OCI-LY1 (cell line): Measurements from ENCODE around the gene GSTM2.

Experiments used
- H2AFZ ChIP-seq: fragments of 200-600 bp; sonication (generic), shearing (Covaris generic); 2 replicates; pipeline ENCODE4 v1.6.0; 2014; ENCODE audit warnings: antibody characterized with exemption, mild to moderate bottlenecking, low read length
- H3F3A ChIP-seq: fragments of 200-600 bp; sonication (generic), shearing (Covaris generic); 2 replicates; pipeline ENCODE4 v1.6.0; 2014; ENCODE audit warnings: mild to moderate bottlenecking, antibody characterized with exemption, low read length, moderate library complexity; ENCODE audit not compliant: insufficient read depth
- H3K27ac ChIP-seq: fragments of 200-600 bp; sonication (generic); 2 replicates; pipeline ENCODE4 v1.5.1; 2014; ENCODE audit warnings: low read length, mixed run types, mild to moderate bottlenecking, low read depth; ENCODE audit not compliant: poor library complexity, severe bottlenecking
- H3K27me3 ChIP-seq: fragments of 200-600 bp; sonication (generic); 2 replicates; pipeline ENCODE4 v1.6.0; 2014; ENCODE audit warnings: antibody characterized with exemption, mild to moderate bottlenecking, low read length, moderate library complexity; ENCODE audit not compliant: insufficient read depth
- H3K36me3 ChIP-seq: fragments of 200-600 bp; sonication (generic); 2 replicates; pipeline ENCODE4 v1.6.1; 2014; ENCODE audit warnings: mild to moderate bottlenecking, antibody characterized with exemption, low read length, moderate library complexity, mixed read lengths; ENCODE audit not compliant: insufficient read depth
- H3K4me1 ChIP-seq: fragments of 200-600 bp; sonication (generic); 2 replicates; pipeline ENCODE4 v1.5.1; 2014; ENCODE audit warnings: mild to moderate bottlenecking, low read length, moderate library complexity; ENCODE audit not compliant: insufficient read depth, severe bottlenecking
- H3K4me2 ChIP-seq: fragments of 200-600 bp; sonication (generic), shearing (Covaris generic); 2 replicates; pipeline ENCODE4 v1.6.1; 2014; ENCODE audit warnings: low read length
- H3K4me3 ChIP-seq: fragments of 200-600 bp; sonication (generic); 2 replicates; pipeline ENCODE4 v1.5.1; 2014; ENCODE audit warnings: low read length, low read depth, mild to moderate bottlenecking, mixed read lengths; ENCODE audit not compliant: poor library complexity, severe bottlenecking
- H3K79me2 ChIP-seq: fragments of 200-600 bp; shearing (Covaris generic); 2 replicates; pipeline ENCODE4 v1.6.1; 2016; ENCODE audit warnings: mixed run types, low read length, mixed read lengths; ENCODE audit not compliant: insufficient read depth
- H3K9ac ChIP-seq: fragments of 200-600 bp; sonication (generic), shearing (Covaris generic); 2 replicates; pipeline ENCODE4 v1.6.1; 2014; ENCODE audit warnings: mild to moderate bottlenecking, low read length, mixed read lengths
- H3K9me2 ChIP-seq: fragments of 200-600 bp; sonication (generic), shearing (Covaris generic); 2 replicates; pipeline ENCODE4 v1.6.1; 2014; ENCODE audit warnings: low read depth, mild to moderate bottlenecking, low read length, mixed read lengths
- H3K9me3 ChIP-seq: fragments of 200-600 bp; shearing (Covaris generic); 2 replicates; pipeline ENCODE4 v1.6.1; 2014; ENCODE audit warnings: low read length, mixed read lengths
- H4K20me1 ChIP-seq: fragments of 200-600 bp; sonication (generic), shearing (Covaris generic); 2 replicates; pipeline ENCODE4 v1.6.0; 2016; ENCODE audit warnings: mild to moderate bottlenecking, low read length; ENCODE audit not compliant: insufficient read depth
- EZH2 ChIP-seq: fragments of 200-600 bp; sonication (generic), shearing (Covaris generic); IDR thresholded peaks from 2 replicates; pipeline ENCODE4 v1.8.0; 2017; ENCODE audit warnings: borderline replicate concordance, mixed run types, mild to moderate bottlenecking, antibody characterized with exemption, low read length, moderate library complexity, mixed read lengths
- TF ChIP-seq, protein P1 (sequence below): fragments of 200-600 bp; sonication (generic), shearing (Covaris generic); IDR thresholded peaks from 2 replicates; pipeline ENCODE4 v1.5.1; 2017; ENCODE audit warnings: mild to moderate bottlenecking, antibody characterized with exemption, low read length, moderate library complexity, mixed read lengths

Gene GSTM2

DNA sequence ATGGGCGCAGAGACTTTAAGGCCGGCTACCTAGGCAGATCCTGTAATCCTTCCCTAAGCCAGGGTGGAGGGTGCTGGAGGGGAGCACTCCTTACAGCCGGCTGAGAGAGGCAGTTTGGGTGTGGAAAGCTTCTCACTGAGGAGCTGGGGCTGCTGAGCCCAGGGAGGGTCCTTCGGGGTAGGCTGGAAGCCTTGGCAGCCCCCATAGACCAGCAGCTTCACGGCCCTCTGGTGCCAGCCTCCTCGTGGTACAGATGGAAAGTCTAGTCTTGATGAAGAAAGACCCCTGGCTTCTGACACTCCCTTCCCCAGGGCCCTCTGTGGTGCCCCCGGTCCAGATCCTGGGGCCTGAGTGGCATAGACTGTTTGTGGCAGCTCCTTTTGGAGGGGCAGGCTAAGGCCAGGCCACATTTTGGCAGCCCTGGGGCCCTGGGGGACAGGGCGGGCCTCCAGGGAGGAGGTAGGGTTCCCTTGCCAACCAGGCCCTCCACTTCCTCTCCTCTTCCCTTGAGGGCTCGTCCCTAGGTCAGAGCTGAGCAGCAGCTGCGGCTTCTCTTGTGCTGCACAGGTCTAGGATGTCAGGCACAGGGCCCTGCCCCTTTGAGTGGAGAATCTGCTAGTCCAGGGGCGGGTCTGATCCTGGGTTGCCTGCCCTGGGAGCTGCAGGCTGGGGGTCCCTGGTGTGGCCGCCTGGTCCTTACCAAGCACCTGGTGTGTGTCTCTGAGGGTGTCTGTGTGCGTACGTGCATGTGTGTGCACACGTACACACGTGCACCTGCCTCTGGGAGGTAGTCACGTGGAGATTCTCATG, 43.5 kb upstream of the GSTM2 start:
- H2AFZ ChIP-seq: no peak overlapping the region
- H3K4me3 ChIP-seq: peak overlapping the region; percentile 55
- H3K79me2 ChIP-seq: no peaks in the 10 kb centered on the region
- H3K9me3 ChIP-seq: no peaks in the 10 kb centered on the region
- H3F3A ChIP-seq: no peaks in the 10 kb centered on the region
- peak overlapping the region; percentile 79 for H3K27ac ChIP-seq
- H4K20me1 ChIP-seq: no peaks in the 10 kb centered on the region
- H3K36me3 ChIP-seq: peaks cover 25% of the 10 kb centered on the region
- H3K4me1 ChIP-seq: peaks cover 47% of the 10 kb centered on the region
- H3K27me3 ChIP-seq: no peaks in the 10 kb centered on the region
- peak overlapping the region; percentile 63; the same call in 1 of the 2 replicates for H3K9ac ChIP-seq
- H3K9me2 ChIP-seq: no peaks in the 10 kb centered on the region
- peak overlapping the region; percentile 75 for H3K4me2 ChIP-seq
- TF ChIP-seq EZH2: no peak
- TF ChIP-seq, protein P1, sequence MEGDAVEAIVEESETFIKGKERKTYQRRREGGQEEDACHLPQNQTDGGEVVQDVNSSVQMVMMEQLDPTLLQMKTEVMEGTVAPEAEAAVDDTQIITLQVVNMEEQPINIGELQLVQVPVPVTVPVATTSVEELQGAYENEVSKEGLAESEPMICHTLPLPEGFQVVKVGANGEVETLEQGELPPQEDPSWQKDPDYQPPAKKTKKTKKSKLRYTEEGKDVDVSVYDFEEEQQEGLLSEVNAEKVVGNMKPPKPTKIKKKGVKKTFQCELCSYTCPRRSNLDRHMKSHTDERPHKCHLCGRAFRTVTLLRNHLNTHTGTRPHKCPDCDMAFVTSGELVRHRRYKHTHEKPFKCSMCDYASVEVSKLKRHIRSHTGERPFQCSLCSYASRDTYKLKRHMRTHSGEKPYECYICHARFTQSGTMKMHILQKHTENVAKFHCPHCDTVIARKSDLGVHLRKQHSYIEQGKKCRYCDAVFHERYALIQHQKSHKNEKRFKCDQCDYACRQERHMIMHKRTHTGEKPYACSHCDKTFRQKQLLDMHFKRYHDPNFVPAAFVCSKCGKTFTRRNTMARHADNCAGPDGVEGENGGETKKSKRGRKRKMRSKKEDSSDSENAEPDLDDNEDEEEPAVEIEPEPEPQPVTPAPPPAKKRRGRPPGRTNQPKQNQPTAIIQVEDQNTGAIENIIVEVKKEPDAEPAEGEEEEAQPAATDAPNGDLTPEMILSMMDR: no peak

DNA sequence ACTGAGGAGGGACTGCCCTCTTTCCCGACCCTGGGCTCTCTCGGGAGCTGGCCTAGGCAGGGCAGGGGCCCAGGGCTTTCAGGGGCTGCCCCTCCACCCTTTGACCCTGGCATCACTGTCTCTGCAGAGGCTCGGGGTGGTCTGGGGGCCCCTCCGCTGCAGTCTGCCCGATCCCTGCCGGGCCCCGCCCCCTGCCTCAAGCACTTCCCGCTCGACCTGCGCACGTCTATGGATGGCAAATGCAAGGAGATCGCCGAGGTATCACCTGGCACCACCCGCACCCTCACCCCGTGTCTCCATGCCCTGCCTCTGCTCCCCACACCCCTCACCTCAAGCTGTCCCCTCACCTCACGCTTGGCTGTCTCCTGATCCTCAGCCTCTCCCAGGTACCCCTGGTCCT, 42.7 kb upstream of the GSTM2 start:
- H3K9me2 ChIP-seq: no peaks in the 10 kb centered on the region
- no peak overlapping the region; the same call in 1 of the 2 replicates for H3K9ac ChIP-seq
- peaks cover 46% of the 10 kb centered on the region for H3K4me1 ChIP-seq
- no peaks in the 10 kb centered on the region for H4K20me1 ChIP-seq
- H3F3A ChIP-seq: no peaks in the 10 kb centered on the region
- H3K4me2 ChIP-seq: no peak overlapping the region; the same call in 1 of the 2 replicates
- H3K4me3 ChIP-seq: no peak overlapping the region
- peak overlapping the region; percentile 79 for H3K27ac ChIP-seq
- peaks cover 32% of the 10 kb centered on the region for H3K36me3 ChIP-seq
- no peaks in the 10 kb centered on the region for H3K27me3 ChIP-seq
- TF ChIP-seq, protein P1: no peak
- no peak for TF ChIP-seq EZH2
- no peaks in the 10 kb centered on the region for H3K9me3 ChIP-seq
- no peak overlapping the region for H2AFZ ChIP-seq
- H3K79me2 ChIP-seq: no peaks in the 10 kb centered on the region

DNA sequence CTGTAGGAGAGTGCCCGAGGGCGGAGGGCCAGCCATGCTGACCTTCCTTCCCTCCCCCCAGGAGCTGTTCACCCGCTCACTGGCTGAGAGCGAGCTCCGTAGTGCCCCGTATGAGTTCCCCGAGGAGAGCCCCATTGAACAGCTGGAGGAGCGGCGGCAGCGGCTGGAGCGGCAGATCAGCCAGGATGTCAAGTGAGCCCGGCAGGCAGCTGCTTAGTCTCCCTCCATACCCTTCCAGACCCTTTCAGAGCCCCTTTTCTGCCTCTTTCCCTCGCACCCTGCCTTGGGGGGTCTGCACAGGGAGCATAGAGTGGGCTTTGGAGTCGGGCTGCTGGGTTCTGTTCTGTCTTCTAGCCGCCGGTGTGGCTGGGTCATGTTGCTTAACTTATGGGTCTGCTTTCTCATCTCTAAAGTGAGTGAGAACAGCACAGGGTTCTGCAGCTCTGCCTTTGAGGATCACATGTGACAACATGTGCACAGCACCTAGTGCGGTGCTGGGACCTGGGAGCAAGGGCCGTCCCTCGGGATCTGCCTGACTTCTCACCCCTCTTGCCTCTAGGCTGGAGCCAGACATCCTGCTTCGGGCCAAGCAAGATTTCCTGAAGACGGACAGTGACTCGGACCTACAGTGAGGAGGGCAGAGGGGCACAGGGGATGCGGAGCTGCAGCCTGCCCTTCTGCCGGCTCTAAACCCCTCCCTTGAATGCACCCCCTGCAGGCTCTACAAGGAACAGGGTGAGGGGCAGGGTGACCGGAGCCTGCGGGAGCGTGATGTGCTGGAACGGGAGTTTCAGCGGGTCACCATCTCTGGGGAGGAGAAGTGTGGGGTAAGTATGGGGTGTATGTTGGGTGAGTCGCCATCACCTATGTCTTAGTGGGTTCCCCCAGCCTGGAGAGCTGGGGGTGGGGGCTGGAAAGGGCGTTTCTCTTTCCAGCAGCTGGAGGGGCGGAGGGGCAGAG, 42.0 kb upstream of the GSTM2 start:
- no peaks in the 10 kb centered on the region for H3F3A ChIP-seq
- no peak overlapping the region for H3K4me3 ChIP-seq
- no peaks in the 10 kb centered on the region for H3K27me3 ChIP-seq
- no peaks in the 10 kb centered on the region for H4K20me1 ChIP-seq
- H3K4me1 ChIP-seq: peaks cover 46% of the 10 kb centered on the region
- H3K9me3 ChIP-seq: no peaks in the 10 kb centered on the region
- TF ChIP-seq, protein P1: no peak
- TF ChIP-seq EZH2: no peak
- peaks cover 36% of the 10 kb centered on the region for H3K36me3 ChIP-seq
- no peak overlapping the region for H3K9ac ChIP-seq
- H3K9me2 ChIP-seq: no peaks in the 10 kb centered on the region
- no peaks in the 10 kb centered on the region for H3K79me2 ChIP-seq
- no peak overlapping the region for H3K4me2 ChIP-seq
- H3K27ac ChIP-seq: no peak overlapping the region
- no peak overlapping the region for H2AFZ ChIP-seq
